HG02970 (cell line): Measurements from ENCODE around the gene OXTR.

Experiments
- ATAC-seq: cut with Tn5 transposase; IDR thresholded peaks from one replicate; pipeline ENCODE4 v1.9.1; 2021; ENCODE audit warnings: mild to moderate bottlenecking, moderate library complexity, moderate number of reproducible peaks; ENCODE audit not compliant: unreplicated experiment, low FRiP score

The OXTR gene

DNA sequence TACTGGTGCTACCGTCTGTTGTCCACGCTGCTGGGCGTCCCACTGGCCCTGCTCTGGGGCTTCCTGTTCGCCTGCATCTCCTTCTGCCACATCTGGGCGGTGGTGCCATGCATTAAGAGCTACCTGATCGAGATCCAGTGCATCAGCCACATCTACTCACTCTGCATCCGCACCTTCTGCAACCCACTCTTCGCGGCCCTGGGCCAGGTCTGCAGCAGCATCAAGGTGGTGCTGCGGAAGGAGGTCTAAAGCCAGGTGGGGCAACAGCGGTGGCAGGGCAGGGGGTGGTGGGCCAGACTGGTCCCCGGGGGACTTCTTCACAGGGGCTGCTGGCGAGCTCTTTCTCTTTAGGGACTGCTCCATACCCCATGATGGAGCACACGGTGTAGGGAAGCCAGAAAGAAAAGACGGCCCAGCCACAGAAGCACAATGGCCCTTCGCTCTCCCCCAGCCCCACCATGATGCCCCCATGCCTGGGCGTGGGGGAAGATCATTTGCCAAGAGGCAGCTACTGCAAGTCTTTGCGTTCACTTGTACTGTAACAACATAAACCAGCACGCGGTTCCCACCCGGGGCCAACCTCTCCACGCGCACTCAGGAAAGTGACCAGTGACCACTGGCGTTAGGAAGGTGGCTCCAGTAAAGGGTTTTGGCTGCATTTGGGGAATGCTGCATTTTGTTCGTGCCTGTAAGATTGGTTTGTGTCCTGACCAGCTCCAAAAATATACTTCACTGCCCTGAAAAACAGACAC lies 23.6 kb downstream of the OXTR start:
- ATAC-seq = no peak

DNA sequence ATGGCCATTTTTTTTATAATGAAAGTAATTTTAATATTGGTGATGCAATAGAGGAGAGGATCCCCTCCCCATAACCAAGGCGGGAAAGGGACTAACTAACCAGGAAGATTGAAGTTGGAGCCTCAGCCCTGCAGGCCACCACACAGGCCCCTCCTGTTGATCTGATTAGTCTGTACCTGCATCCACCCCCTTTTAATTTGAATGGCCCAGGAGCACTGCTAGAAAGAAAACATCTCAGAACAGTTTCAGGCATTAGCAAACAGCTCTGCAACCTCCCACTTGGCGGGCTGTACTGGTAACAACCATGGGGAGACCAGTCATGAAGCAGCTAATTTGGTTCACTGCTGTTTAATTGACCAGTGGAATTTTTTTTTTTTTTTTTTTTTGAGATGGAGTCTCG lies 25.5 kb downstream of the OXTR start:
- no peak for ATAC-seq

DNA sequence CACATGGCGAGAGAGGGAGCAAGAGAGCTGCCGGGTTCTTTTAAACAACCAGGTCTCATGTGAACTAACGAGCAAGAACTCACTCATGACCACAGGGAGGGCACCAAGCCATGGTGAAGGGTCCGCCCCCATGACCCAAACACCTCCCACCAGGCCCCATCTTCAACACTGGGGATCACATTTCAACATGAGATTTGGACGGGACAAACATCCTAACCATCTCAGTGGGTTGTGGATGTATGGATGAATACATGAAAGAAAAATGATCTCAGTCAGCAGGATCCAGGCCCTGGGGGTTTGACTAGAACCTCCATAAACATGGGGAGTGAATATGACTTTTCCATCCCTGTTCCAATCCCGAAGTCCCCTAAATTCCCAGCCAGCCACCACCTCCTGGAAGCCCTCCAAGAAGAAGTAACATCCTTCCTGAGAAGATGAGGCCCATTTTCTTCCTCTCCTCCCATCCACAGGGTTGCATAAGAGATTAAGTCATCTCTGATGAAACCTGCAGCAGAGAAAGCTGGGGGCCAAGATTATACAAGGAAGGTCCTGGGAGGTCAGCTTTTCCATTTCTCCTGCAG lies 26.3 kb downstream of the OXTR start:
- no peak for ATAC-seq

DNA sequence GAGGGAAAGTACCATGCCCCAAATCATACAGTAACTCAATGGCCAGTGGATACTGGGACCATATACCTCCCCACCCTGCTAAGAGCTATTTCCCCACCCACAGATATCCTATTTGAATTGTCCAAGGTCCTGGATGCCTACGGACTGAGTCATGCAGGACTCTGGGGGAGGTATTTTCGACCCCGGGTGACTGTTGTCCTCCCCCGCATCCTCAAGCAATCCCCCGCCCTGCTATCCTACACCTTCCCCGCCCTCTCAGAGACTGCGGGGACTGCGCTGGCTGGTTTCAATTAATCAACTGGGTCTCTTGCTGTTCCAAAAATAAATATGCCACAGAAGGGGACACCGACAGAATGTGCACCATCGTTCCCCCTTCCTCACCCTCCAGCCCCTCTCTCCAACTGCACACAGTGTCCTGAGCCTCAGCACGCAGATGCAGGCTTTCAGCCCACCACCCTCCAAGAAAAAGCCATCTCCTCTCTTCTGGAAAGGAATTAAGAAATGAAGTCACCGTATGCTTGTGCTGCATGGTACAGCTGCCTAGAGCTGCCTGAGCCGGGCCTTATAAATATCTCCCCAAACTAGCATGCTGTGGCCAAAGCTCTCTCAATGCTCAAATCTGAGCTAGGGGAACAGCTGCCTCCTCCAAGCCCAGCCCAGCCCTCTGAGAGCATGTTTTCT lies 27.7 kb downstream of the OXTR start:
- ATAC-seq = no peak

DNA sequence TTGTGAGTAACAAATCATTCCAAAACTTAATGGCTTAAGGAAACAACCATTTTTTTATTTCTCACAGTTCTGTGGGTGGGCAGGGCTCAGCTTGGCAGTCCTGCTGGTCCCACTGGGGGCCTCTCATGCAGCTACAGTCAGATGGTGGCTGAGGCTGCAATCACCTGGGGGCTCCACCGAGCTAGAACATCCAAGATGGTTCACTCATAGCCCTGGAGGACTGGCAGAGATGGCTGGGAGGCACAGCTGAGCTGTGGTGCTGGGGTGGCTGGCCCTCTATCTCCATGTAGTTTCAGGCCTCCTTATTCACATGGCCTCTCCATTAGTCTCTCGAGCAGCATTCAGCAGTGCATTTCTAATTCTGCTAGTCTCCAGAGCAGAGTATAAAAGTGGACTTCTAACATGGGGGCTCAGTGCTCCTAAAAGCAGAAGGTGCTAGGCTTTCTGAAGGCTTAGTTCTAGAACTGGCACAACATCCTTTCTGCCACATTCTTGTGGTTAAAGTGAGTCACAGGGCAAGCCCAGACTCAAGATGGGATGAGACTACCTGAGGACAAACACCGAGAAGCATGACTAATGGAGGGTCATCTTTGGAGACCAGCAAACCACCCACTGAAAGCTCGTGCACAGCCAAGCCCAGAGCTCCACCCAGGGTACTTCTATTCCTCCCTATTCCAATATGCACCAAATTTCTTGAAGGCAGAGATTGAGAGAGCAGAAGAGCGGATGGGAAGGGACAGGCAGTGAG lies 29.5 kb downstream of the OXTR start:
- no peak for ATAC-seq

DNA sequence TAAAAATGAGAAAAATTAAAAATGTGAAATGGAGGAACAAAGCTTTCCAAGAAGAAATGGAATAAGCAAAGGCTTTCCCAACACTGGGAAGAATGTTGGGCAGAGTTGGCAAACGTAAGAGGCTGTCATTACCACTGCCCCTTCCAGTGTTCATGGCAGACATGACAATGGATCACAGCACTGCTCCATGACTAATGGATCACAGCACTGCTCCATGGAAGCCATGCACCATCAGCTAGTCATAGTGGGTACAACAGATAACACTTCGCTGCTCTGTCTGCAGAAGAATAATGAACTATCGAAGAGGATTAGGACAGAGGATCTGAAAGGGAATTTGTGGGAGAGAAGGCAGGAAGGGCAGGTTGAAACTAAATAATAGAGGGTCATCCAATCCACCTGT lies 30.8 kb downstream of the OXTR start:
- ATAC-seq = no peak

DNA sequence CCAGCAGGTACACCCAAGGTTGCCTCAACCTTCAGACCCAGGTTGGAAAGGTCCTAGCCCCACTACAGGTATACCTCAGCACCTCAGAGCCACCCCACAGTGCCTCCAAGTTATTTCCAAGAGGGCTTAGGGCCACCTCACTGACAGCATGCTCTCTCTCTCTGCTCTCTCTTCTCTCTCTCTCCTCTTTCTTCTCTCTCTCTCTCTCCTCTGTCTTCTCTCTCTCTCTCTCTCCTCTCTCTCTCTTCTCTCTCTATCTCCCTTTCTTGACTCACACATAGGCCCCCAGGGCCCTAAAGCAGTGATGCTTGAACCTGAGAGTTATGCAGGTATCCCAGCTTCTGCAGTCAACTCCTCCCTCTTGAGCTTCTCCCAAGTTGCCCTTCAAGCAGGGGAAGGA lies 31.6 kb downstream of the OXTR start:
- no peak for ATAC-seq

DNA sequence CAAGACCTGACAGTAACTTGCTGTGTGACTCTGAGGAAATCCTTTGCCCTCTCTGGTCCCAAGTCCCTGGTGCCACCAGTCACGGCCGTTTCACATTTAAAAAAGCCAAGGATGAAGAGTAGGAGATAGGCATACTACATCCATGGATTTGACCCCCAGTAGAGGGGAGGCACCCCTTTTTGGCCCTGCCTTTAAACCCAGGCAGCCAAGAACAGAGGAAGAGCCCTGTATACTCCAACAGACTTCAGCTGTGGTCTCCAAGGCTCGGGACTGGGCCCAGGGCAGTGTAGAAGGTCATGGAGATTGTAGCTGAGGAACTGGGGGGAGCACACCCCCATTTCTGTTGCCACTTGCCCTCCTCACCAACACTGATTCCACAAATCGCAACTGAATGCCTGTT lies 32.1 kb downstream of the OXTR start:
- no peak for ATAC-seq

DNA sequence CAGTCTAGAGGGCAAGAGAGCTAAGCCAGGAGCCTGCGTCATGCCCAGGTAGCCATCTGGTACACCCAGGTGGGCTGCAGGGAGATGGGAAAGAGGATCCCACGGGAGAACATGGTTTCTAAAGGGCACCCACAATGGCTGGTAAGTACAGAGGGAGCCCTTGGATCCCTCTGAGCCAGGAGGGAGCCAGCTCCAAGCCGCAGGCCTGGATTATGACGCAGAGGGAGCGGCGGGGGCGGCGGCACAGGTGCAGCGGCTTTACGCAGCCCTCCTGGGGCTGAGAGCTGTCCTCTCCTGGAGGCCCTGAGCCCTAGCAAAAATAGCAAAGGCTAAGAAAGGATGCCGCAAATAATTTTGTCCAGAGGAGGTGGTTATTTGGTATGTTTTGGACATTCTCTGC lies 33.0 kb downstream of the OXTR start:
- ATAC-seq = no peak

DNA sequence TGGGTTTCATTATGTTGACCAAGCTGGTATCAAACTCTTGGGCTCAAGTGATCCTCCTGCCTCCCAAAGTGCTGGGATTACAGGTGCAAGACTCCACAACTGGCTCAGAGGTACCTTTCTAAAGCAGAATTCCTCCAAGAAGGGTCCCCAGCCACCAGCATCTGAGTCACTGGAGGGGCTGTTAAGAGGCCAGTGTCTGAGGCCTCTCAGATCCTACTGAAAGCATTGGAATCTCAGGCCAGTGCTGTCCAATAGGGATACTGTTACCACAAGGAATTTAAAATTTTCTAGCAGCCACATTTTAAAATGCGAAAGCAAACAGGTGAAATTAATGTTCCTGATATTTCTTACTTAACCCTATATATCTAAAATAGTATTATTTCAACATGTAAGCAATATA lies 34.5 kb downstream of the OXTR start:
- no peak for ATAC-seq

DNA sequence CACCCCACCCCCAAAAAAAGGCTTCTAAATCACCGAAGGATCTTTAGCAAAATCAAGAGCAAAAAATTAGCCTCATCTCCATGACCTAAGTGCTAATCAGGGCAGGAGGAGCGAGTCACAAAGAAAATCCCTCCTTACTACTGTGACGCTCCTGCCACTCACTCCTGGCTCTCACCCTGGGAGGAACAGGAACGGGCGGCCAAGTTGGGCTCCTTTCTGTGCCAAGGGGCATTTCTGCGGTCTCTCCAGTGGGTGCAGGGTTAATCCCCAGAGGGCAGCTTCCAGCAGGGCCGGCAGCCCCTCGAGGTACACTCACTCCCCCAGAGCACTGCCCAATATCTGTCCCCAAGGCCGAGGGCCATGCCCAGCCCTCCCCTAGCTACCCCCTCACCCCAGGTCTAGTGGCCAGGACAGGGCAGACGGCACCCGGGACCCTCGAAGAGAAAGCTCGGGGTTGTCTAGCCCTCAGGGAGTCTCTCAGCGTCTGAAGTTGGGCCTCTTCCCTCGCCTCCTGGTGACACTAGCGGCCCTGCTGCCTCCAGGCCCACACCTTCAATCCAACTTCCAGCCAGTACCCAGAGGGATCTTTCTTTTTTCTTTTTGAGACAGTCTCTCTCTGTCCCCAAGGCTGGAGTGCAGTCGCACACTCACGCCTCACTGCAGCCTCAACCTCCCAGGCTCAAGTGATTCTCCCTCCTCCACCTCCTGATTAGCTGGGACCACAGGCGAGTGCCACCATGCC lies 35.1 kb downstream of the OXTR start:
- no peak for ATAC-seq

DNA sequence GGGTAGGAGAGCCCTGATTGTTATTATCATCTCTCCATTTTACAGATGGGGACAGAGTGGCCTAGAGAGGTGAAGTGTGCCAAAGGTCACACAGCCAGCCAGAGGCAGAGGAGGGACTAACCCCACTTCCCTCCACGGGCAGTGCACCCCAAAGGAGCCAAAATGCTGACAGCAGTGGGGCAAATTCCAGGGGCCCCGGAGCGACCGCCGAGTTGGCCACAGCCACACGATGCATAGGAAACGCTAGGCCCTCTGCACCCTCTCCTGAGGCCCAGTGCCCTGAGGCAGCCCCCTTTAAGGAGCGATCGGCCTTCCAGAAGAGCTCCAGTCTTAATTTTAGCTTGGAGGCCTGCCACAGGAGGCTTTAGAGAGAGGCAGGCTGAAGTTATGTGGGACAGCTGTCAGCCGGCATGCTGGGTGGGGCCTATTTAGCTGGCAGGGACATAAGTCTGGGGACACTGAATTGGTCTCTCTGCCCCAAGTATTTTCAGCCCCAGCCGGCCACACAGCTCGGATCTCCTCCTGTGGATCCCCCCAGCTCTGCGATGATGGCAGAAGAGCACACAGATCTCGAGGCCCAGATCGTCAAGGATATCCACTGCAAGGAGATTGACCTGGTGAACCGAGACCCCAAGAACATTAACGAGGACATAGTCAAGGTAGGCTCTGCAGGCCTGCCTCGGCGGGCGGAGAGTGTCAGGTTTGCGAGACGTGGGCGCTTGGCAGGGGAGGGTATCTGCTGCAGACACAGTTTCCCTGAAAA lies 35.9 kb downstream of the OXTR start, which contains the start of gene CAV3:
Gene CAV3 (plus strand): TSS at position 471 of the 763 bp plus-strand sequence. CDS start 75 bp downstream, at position 546.
- no peak for ATAC-seq

DNA sequence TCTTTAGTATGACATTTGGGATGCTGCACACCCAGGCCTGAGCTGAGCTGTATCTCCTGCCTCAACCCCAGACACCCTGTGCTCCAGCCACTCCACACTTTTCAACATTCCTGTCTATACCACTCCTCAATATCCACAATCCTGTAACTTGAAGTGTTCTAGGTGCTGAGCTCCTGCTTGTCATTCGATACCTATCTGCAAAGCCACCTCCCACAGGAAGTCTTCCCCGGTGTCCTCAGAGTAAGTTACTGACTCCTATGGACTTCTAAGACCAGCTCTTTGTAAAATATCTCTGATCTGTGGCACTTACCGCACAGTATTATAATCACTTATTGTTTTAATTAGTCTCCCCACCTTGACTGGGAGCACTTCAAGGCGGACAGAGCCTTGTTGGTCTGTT lies 37.0 kb downstream of the OXTR start:
- ATAC-seq = no peak

DNA sequence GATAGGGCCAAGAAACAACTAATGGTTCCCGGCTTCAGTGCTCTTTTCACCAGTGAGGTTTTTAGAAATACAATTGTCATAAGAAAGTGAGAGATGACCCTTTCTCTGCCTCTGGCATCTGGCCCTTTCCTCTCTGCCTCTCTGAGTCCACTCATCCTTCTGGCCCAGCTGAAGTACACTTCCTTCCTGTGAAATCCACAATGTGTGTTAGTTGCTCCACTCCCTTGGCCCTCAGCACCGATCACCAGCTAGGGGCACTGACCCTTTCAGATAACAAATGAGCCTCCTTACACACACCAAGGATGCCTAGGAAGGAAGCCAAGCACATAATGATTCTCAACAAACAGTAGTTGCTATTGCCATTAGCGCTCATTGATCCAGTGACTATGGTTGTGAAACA lies 38.8 kb downstream of the OXTR start:
- ATAC-seq = no peak

DNA sequence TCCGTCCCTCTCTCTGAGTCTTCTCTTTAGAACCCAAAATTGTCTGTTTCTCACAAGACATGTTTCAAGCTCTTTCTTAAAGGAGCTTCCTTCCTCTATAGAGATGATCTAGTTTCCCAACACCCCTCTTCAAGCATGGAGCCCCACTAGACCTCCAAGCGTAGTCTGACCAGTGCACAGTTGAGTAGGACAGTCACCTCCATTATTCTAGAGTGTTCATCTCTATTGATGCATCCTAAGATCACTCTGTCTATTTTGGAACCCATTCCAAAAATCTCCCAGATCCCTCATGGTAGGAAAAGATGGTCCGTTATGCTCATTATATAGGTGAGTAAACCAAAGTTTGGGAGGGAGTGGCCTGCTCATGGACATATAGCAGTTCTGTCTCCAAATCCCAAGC lies 39.9 kb downstream of the OXTR start:
- ATAC-seq = no peak

DNA sequence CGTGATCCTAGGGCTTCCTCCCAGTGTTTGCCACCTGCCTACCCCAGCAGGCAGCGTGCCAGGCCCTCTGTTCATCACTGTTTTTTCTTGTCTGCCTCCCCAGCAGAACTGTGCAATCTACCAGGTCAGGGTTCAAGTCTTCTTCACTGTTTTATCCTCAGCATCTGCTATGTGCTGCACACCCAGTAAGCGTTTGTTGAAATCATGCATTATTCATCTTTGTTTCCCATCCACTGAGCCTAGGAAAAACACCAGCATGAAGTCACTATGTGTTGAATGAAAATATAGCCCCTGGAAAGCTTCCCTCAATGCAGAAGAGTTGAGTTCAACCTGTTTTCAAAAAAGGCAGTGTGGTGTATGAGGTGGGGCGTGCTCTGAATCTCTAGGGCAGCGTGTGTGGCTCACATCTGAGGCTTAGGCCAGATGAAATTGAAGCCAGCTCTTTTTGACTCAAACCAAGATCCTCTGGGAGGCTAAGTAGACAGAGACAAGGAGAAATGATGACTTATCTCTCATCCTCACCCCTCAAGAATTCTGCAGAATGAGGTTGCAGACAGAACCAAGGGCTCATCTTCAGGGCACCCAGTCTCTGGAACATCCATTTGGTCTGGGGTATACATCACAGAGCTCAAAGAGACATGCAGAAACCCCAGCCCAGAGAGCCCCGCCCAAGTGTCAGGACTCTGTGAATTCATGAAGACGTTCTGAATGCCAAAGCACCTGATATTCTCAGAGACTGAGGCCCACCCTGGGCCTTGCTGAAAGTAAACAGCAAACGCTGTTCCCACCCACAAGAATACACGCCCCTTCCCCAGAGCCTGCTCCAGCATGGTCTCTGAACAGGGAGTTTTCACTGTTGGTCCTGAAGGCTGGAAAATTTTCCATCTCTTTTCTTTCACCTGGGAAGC lies 41.6 kb downstream of the OXTR start:
- no peak for ATAC-seq

DNA sequence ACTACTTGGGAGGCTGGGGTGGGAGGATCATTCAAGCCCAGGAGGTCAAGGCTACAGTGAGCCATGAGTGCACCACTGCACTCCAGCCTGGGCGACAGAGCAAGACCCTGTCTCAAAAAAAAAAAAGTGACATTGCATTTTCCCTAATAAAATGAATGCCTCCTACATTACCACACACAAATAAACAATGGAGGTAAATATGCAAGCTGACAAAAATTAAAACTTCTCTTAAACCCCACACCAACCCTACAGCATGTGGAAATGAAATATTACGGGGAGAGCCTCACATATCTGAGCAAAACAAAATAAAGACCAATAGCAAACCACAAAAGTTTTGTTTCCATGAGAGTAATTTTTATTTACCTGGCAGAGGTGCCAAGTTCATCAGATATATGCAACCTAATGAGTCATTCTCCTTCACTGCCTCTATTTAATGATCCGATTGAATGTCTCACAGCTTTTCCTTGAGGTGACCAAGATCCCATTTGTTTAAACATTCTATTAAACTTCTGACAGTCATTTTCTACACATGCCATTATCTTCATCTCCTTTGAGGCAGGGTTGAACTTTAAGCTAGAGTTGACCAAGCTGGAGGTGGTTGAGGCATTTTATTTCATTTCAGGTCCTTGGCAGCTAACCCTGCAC lies 45.2 kb downstream of the OXTR start:
- no peak for ATAC-seq

DNA sequence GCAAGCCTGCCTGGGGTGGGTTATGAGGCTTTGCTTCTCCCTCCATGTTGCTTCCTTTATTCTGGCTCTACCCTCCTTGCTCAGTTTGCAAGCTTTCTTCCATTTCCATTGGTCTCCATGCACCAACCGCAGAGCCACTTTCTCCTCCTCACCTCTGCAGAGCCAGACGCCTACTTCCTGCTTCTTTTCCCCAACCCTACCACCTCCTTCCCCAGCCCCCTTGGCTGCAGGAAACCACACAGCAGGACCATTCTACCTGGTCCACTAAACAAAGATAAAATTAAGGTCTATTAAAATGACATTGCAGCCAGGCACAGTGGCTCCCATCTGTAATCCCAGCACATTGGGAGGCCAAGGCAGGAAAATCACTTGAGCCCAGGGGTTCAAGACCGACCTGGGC lies 45.8 kb downstream of the OXTR start:
- no peak for ATAC-seq
